ENCODE data around the gene FRZB. TPM values are rescaled to one million over a fixed set of nuclear protein-coding genes. Genes with fewer than 3 reads are reported as not detected.

FRZB gene
- total and polyA plus RNA-seq, 2 of the 13 experiments (the other 11 are each of a cell fraction or from before 2014, with no cell fraction given): 0.04 to 1.2 TPM

- TF ChIP-seq ELK4 (CRISPR knock-in tag; IDR thresholded peaks at IDR 0.05; ENCODE audit: borderline replicate concordance) (no peak), ARID3A (IDR thresholded peaks at IDR 0.05; ENCODE audit: low read depth, low read length) (peak; percentile 64), ZNF660 (CRISPR knock-in tag; IDR thresholded peaks at IDR 0.05; ENCODE audit: borderline replicate concordance, low read depth) (no peak), SP140L (CRISPR knock-in tag; IDR thresholded peaks at IDR 0.05; ENCODE audit: borderline replicate concordance) (0 out of 2 replicates have a peak, but pooled peaks have one; percentile 24), THAP8 (CRISPR knock-in tag; IDR thresholded peaks at IDR 0.05; ENCODE audit: borderline replicate concordance) (no peak), ZNF749 (CRISPR knock-in tag; IDR thresholded peaks at IDR 0.05; ENCODE audit: borderline replicate concordance) (no peak), STAT5B (CRISPR knock-in tag; IDR thresholded peaks at IDR 0.05) (no peak), HNRNPUL1 (IDR thresholded peaks at IDR 0.05; ENCODE audit: low read depth, low read length) (peak; percentile 96), DPF2 (CRISPR knock-in tag; IDR thresholded peaks at IDR 0.05; ENCODE audit: borderline replicate concordance, low read depth) (0 out of 2 replicates have a peak, but pooled peaks have one; percentile 38), MIER3 (CRISPR knock-in tag; IDR thresholded peaks at IDR 0.05; ENCODE audit: borderline replicate concordance) (no peak), EHMT2 (IDR thresholded peaks at IDR 0.05; ENCODE audit: borderline replicate concordance, low read depth, low read length) (peak; percentile 83; the same call in 1 of the 2 replicates), GFI1 (CRISPR knock-in tag; IDR thresholded peaks at IDR 0.05; ENCODE audit: borderline replicate concordance) (peak; percentile 61; the same call in 1 of the 2 replicates), CREB1 (IDR thresholded peaks at IDR 0.05) (no peak), CREB1 (CRISPR knock-in tag; IDR thresholded peaks at IDR 0.05) (peak; percentile 49; the same call in 1 of the 2 replicates), SAP130 (CRISPR knock-in tag; IDR thresholded peaks at IDR 0.05; ENCODE audit: low read depth) (0 out of 2 replicates have a peak, but pooled peaks have one; percentile 30), HNF4G (IDR thresholded peaks at IDR 0.05; ENCODE audit: borderline replicate concordance, low read depth, low read length) (peak; percentile 99), HNF4G (CRISPR knock-in tag; IDR thresholded peaks at IDR 0.05; ENCODE audit: borderline replicate concordance, low read depth) (peak; percentile 53; the same call in 1 of the 2 replicates), ASH2L (IDR thresholded peaks at IDR 0.05; ENCODE audit: insufficient read length, low read depth, low read length) (peak; percentile 71), CEBPB (IDR thresholded peaks at IDR 0.05; ENCODE audit: borderline replicate concordance, low read depth, low read length) (peak; percentile 88), ZEB1 (IDR thresholded peaks at IDR 0.05; ENCODE audit: insufficient replicate concordance, low read depth) (peak; percentile 74), YY1 (IDR thresholded peaks at IDR 0.05; ENCODE audit: insufficient read depth, insufficient replicate concordance, low read depth, low read length) (peak; percentile 25), PLSCR1 (CRISPR knock-in tag; IDR thresholded peaks at IDR 0.05; ENCODE audit: borderline replicate concordance) (no peak), ZNF614 (CRISPR knock-in tag; IDR thresholded peaks at IDR 0.05; ENCODE audit: borderline replicate concordance) (peak; percentile 64; the same call in 1 of the 2 replicates), NR2F2 (IDR thresholded peaks at IDR 0.05; ENCODE audit: borderline replicate concordance, low read depth) (peak; percentile 72), KDM3A (CRISPR knock-in tag; IDR thresholded peaks at IDR 0.05; ENCODE audit: low read depth) (no peak), ARHGAP35 (CRISPR knock-in tag; IDR thresholded peaks at IDR 0.05; ENCODE audit: borderline replicate concordance) (no peak)
Observed at GRCh38 chr2:182890773-182891378, 24.4 kb upstream of the FRZB start (continued).

All from HepG2 (cell line).